ENCODE measurements around the gene PCED1B.

Gene PCED1B

DNA sequence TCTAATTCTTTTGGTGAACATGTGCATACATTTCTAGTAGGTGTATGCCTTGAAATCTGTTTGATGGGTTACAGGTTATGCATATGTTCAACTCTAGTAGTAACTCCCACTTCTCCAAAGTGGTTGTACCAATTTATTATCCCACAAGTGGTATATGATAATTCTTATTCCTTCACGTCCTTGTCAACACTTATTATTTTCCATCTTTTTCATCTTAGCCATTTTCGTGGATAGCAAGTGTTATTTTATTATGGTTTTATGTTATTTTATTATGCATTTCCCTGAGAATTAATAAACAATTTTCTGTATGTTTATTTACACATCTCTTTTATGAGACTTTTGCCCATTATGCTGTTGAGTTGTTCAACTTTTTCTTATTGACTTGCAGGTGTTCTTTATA is 11.6 kb downstream of the PCED1B start:
- Histone ChIP-seq H3K4me3 (ENCODE audit: low read depth, low read length) (no peak overlapping the region), H3K4me1 (no peaks in the 10 kb centered on the region), H3K9me3 (no peaks in the 10 kb centered on the region), H3K27me3 (no peaks in the 10 kb centered on the region), H3K36me3 (no peaks in the 10 kb centered on the region)
- TF ChIP-seq, protein P1, sequence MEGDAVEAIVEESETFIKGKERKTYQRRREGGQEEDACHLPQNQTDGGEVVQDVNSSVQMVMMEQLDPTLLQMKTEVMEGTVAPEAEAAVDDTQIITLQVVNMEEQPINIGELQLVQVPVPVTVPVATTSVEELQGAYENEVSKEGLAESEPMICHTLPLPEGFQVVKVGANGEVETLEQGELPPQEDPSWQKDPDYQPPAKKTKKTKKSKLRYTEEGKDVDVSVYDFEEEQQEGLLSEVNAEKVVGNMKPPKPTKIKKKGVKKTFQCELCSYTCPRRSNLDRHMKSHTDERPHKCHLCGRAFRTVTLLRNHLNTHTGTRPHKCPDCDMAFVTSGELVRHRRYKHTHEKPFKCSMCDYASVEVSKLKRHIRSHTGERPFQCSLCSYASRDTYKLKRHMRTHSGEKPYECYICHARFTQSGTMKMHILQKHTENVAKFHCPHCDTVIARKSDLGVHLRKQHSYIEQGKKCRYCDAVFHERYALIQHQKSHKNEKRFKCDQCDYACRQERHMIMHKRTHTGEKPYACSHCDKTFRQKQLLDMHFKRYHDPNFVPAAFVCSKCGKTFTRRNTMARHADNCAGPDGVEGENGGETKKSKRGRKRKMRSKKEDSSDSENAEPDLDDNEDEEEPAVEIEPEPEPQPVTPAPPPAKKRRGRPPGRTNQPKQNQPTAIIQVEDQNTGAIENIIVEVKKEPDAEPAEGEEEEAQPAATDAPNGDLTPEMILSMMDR (IDR thresholded peaks at IDR 0.05; ENCODE audit: low read depth, low read length) = no peak
- DNase-seq = no peak

DNA sequence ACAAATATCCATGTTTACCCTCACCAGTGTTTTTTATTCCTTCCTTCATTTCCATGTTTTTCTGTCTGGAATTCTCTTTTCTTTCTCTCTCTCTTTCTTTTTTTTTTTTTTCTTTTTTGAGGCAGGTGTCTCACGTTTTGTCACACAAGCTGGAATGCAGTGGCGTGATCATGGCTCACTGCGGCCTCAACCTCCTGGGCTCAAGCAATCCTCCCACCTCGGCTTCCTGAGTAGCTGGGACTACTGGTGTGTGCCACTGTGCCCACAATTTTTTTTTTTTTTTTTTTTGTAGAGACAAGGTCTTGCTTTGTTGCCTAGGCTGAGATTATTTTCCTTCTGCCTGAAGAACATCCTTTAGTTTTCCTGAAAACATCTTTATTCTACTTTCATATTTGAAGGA is 15.4 kb downstream of the PCED1B start:
- H3K9me3 ChIP-seq = no peaks in the 10 kb centered on the region
- TF ChIP-seq, protein P1 (IDR thresholded peaks at IDR 0.05; ENCODE audit: low read depth, low read length) = no peak
- no peaks in the 10 kb centered on the region for H3K36me3 ChIP-seq
- no peak for DNase-seq
- no peaks in the 10 kb centered on the region for H3K4me1 ChIP-seq
- no peak overlapping the region for H3K4me3 ChIP-seq (ENCODE audit: low read depth, low read length)
- H3K27me3 ChIP-seq = no peaks in the 10 kb centered on the region

DNA sequence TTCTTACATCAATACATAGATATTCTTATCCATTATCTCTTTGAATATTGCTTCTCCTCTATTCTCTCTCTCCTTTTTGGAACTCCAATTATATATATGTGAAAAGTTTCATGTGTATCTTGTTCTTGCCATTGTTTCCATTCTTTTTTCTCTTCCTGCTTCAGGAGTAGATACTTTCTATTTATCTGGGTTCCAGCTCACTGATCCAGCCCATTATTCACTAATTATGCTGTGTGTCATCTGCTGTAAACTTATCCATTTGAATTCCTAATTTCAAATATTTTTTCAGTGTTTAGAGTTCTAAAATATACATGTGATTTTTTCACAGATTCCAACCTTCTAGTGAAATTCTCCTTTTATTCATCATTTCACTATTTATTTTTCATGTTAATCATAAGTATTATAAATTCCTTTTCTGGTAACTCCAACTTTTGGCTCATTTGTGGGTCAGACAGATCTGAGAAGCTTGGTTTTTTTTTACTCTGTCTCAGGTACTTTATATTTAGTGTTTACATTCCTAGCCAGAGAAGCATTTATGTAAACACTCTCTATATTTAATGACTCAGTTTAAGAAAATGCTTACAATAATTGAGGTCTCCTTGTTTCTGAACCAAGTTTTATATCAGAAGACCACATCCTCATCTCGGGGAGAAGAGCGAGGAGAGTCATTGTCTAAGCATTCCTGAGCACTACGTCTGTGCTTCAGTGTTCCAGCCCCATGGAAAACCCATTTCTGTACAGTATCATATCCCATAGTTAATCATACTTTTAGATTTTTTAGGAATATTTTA is 16.2 kb downstream of the PCED1B start:
- Histone ChIP-seq H3K4me1 (no peaks in the 10 kb centered on the region), H3K27me3 (no peaks in the 10 kb centered on the region), H3K4me3 (ENCODE audit: low read depth, low read length) (no peak overlapping the region), H3K9me3 (no peaks in the 10 kb centered on the region), H3K36me3 (no peaks in the 10 kb centered on the region)
- TF ChIP-seq, protein P1 (IDR thresholded peaks at IDR 0.05; ENCODE audit: low read depth, low read length) = no peak
- no peak for DNase-seq

DNA sequence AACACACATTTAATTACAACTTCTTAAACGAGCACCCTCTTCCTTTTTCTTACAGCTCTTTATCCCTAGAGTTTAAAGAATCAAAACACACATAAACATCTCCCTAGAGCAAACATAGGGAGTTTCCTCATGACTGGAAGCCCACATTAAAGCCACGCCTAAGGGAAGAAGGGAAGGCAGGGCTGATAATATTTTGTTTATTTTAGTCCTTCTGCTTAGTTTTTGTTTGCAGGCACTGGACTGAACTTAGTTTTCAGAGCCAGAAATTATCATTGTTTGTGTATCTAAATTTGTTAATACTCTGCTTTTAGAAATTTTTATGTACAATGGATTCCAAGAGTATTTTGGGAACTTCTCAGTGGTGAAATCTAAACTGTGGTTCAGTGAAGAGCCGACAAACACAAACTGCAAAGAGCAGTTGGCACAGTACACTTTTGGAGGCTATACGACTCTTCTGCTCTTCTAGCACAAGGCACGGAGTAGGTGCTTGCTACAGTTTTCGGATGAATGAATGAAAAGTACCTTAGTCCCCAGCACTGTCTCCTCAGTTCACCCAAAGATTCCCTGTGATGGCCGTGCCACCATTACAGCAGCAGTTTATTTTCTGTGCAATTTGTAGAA is 18.0 kb downstream of the PCED1B start:
- DNase-seq = no peak
- H3K27me3 ChIP-seq = no peaks in the 10 kb centered on the region
- TF ChIP-seq, protein P1 (IDR thresholded peaks at IDR 0.05; ENCODE audit: low read depth, low read length) = no peak
- no peaks in the 10 kb centered on the region for H3K36me3 ChIP-seq
- no peak overlapping the region for H3K4me3 ChIP-seq (ENCODE audit: low read depth, low read length)
- no peaks in the 10 kb centered on the region for H3K4me1 ChIP-seq
- H3K9me3 ChIP-seq = no peaks in the 10 kb centered on the region

DNA sequence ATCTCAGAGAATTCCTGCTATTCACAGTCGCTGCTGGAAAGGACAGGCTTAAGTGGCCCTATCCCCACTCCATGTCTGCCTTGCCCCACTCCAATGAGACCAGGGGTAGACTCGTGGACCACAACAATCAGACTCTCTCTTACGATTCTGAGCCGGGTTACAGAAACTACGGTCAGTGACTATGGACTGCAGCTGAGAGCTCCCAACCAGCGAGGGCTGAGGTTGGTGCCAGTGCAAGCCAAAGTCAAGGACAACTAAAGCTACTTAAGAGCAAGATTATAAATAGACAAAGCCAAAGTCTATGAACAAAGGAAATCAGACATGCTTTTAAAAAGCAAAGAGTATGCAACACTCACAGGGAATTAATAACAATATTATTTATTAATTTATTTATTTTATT is 18.7 kb downstream of the PCED1B start:
- H3K9me3 ChIP-seq = no peaks in the 10 kb centered on the region
- H3K36me3 ChIP-seq = no peaks in the 10 kb centered on the region
- DNase-seq = no peak
- TF ChIP-seq, protein P1 (IDR thresholded peaks at IDR 0.05; ENCODE audit: low read depth, low read length) = no peak
- no peaks in the 10 kb centered on the region for H3K4me1 ChIP-seq
- H3K4me3 ChIP-seq (ENCODE audit: low read depth, low read length) = no peak overlapping the region
- H3K27me3 ChIP-seq = no peaks in the 10 kb centered on the region

DNA sequence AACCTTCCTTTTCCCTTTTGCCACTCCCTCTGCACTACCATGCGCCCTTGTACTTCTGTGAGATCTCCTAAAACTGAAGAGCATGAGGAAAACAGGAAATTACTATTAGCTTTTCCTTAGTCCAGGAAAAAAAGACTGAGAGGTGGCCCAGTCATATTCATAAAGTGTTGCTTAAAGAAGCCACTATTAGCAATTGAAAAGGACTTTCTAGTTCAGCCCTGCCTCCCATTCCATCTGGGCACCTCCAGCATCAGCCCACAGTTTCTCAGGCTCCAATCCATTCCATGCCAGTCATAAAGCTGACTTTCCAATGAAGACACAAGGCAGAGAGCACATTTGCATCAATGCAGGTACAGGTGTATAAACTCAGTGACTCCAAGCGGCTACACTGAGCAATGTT is 20.2 kb downstream of the PCED1B start:
- H3K4me1 ChIP-seq = no peaks in the 10 kb centered on the region
- no peaks in the 10 kb centered on the region for H3K27me3 ChIP-seq
- TF ChIP-seq, protein P1 (IDR thresholded peaks at IDR 0.05; ENCODE audit: low read depth, low read length) = no peak
- no peaks in the 10 kb centered on the region for H3K9me3 ChIP-seq
- no peak overlapping the region for H3K4me3 ChIP-seq (ENCODE audit: low read depth, low read length)
- no peaks in the 10 kb centered on the region for H3K36me3 ChIP-seq
- no peak for DNase-seq
